Left forelimb (tissue), 1 donor: ENCODE data around the gene TUBGCP2.

Experiments
- DNase-seq: peaks from one replicate; pipeline ENCODE4 v3.0.0-alpha.2; 2018; ENCODE audit warnings: low spot score

The TUBGCP2 gene

DNA sequence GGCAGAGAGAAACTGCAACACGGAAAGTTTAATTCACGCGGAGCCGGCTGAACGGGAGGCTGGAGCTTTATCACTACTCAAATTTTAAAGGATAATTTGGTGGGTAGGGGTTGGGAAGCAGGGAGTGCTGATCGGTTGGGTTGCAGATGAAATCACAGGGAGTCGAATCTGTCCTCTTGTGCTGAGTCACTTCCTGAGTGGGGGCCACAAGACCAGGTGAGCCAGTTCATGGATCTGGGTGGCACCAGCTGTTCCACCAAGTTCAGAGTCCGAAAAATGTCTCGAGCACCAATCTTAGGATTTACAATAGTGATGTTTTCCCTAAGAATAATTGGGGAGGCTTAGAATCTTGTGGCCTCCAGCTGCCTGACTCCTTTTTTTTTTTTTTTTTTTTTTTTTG, 34.9 kb upstream of the TUBGCP2 start:
- no peak for DNase-seq

- DNase-seq: no peak
Observed at GRCh38 chr10:133342942-133343341, 34.3 kb upstream of the TUBGCP2 start.

GRCh38 chr10:133341983-133342382, 33.3 kb upstream of the TUBGCP2 start:
- DNase-seq: no peak

GRCh38 chr10:133339708-133340380, 31.2 kb upstream of the TUBGCP2 start:
- no peak for DNase-seq

- DNase-seq: no peak
Observed at GRCh38 chr10:133338080-133339071, 29.7 kb upstream of the TUBGCP2 start.

GRCh38 chr10:133337370-133337725, 28.7 kb upstream of the TUBGCP2 start:
- no peak for DNase-seq

DNA sequence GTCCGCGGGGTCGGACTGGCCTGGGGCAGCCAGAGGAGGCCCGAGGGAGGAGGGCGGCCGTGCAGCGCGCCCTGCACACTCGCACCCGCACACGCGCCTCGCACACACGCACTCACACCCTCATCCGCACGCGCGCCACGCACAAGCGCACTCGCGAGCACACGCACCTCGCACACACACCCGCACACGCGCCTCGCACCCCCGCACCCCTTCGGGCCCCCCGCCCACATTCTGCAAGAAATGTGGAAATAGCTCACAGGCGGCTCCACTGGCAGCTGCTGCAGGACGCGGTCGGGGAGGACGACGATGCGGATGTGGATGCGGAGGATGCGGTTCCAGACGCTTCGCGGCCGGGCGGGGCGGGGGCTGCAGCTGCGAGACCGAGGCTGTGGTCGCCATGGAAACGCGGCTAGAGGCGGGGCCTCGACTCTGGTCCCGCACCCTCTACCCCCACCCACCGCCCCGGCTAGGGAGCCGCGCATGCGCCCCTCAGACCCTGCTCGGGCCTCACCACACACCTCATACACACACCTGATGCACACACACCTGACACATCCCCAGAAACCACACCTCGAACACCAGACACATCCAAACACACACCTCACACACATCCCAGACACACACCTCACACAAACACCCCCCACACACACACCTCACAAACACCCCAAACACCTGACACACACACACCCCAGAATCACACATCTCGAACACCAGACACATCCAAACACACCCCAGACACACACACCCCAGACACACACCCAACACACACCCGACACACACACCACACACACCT, 28.1 kb upstream of the TUBGCP2 start, which contains the start of gene CALY:
Gene CALY (minus strand): TSS at position 320 of the 793 bp plus-strand sequence. CDS start 7,907 bp downstream, outside the sequence.
- no peak for DNase-seq

DNA sequence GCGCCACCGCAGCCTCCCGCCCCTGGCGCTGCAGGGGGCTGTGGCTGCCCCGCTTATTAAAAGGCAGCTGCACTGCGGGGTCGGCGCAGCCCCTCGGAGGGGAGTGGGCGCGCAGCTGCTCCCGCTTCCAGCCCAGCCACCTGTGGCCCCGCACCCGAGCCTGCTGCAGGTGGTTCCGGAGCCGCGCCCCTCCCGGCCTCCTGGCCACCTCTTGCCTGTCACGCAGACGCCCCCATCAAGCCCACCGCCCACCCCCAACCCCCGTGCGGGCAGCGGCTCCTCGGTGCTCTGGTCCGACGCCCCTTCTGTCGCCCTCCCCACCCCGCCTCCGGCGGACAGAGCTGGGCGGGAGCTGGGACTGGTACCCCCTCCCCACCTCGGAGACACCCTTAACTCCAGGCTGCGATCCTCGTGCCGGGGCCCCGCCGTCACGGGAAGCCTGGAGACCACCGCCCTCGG, 27.5 kb upstream of the TUBGCP2 start:
- DNase-seq: no peak

DNA sequence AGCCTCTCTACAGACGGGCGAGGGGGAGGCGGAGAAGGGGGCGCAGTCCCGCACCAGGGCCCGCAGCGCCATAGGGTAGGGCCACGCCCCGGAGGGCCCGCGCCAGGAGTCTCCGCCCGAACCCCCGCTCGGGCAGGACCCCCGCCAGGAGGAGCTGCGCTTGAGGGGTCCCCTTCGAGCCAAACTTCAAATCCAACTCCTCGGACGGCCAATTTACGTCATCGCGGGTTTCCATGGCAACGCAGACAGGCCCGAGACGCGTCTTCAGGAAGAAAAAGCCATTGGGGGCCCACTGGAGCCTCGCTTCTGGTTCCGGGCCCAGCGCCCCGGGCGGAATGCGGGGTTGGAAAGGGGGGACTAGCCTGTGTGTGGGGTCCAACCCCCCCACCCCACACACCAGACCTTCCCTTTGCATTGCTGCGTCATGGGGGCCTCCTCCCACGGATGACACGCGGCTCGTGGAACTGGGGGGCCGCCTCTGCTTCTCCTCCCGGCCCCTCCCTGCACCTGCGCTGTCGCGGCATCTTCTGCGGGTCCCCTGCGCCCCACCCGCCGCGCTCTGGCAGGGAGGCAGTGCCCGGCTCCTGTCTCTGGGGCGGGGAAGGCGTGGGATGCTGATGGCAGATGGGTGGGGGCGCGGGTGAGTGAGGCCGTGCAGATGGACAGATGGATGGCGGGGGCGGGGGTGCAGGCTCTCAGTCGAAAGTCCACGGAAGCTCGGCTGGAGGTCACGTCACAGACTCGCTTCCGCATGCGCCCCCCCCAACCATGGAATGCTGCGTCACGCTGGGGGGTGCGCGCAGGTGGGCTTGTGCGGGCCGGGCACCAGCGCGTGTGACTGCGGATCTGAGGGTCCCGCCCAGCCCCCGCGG, 26.8 kb upstream of the TUBGCP2 start:
- DNase-seq: no peak

DNA sequence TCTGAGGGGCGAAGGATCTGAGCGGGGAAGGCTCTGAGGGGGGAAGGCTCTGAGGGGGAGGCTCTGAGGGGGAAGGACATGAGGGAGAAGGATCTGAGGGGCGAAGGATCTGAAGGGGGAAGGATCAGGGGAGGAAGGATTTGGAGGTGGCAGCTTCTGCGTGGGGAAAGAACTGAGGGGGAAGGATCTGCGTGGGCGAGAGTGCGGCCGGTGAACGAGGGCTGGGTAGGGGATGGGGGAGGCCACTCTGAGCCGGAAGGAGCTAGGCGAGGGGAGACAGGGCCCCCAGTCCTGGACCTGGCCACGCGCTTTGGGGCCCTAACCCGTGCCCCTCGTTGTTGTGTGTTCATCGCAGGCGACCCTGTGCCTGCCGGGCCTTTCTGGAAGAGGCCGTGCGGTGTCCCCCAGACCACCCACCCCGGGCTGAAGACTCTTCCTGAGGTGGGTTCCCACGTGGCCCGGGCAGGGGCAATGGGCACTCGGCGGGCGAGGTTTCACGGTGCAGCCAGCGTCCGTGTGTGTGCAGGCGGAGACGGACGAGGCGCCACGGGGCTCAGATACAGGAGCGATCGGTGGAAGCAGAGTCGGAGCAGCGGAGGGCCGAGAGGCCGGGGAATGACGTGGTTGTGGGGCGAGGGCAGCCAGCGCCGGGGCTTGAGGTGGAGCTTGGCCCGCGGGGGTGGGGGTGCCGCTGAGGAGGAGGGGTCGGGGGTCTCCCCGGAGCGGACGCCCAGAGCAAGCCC, 26.0 kb upstream of the TUBGCP2 start:
- DNase-seq: no peak

- no peak for DNase-seq
Observed at GRCh38 chr10:133332936-133333699, 24.4 kb upstream of the TUBGCP2 start.

DNA sequence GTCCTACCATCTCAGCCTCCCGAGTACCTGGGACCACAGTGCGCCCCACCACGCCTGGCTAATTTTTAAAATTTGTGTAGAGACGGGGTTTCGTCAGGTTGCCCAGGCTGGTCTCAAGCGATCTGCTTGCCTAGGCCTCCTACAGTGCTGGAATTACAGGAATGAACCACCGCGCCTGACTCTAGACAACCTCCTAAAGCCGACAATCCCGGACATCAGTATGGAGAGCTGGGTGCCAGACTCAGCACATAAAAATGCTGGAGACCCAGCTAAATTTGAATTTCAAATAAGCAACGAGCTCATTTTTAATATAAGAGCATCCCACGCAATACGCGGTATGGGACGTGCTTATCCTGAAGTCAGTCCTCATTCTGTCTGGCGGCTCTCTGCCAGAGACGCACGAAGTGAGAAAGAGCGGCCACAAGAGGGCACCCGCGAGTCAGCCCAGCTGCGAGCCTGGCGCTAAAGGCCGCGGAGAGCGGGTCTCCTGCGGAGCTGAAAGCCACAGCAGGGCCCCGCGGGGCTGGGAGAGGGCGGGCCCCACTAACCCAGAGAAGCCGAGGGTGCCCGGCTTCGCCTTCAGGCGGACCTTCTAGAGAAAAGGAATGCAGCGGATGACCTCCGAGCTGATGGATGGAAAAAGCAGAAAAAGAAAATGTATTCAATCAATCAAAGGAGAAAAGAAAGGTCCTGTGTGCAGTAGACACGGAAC, 21.0 kb upstream of the TUBGCP2 start:
- peak; percentile 91 for DNase-seq

- DNase-seq: no peak
Observed at GRCh38 chr10:133328358-133329343, 20.0 kb upstream of the TUBGCP2 start.

- no peak for DNase-seq
Observed at GRCh38 chr10:133327651-133328357, 19.1 kb upstream of the TUBGCP2 start.

DNA sequence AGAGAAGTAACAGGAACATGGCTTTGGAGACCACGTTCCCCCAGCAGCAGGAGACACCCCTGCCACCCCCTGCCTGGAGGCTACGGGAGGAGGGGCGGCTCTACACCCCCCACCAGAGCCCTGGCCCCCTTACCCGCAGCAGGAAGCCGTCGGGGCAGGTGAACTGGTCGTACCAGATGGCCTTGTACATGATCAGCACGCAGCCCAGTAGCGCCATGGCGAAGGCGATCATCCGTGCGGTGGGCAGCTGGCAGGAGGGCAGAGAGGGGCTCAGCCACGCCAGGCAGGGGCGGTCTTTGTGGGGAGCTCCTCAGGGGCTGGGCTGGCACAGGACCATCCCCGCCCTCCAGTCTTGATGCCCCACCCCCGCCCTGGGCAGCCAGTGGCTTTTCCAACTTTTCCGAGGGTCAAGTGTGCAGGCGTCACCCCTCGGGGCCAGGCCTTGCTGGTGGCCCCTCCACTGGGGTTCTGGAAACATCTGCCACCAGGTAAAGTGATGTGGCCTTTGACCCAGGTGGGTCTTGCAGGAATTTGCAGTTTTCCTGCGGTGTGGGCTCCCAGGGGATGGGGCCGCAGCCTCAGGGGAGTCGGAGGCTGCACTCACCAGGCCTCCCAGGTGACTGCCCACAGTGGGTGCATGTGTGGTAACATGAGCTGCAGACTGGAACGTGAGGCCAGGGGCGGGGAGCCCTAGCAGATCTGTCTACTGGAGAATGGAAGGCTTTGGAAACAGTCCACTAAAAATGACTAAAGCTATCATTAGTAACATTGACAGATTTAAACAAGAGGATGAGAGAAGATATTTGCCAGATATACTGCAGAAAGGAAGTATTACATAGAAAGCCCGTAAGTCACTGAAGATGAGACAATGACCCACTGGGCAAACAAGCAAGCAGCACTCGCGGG, 18.3 kb upstream of the TUBGCP2 start:
- no peak for DNase-seq

GRCh38 chr10:133326223-133326551, 17.5 kb upstream of the TUBGCP2 start:
- DNase-seq: no peak
